GM12878 (cell line): ENCODE data around the gene SPATS2L. TPM values are rescaled to one million over a fixed set of nuclear protein-coding genes. Genes with fewer than 3 reads are reported as not detected.

ENCODE experiments used
- ATF7 ChIP-seq: fragments of 450-650 bp; IDR thresholded peaks from 2 replicates; pipeline ENCODE4 v1.6.1; 2016; ENCODE audit warnings: low read depth, mild to moderate bottlenecking
- CBX5 ChIP-seq: sonication (generic); IDR thresholded peaks from 2 replicates; pipeline ENCODE4 v1.6.1; 2016; ENCODE audit warnings: low read depth, moderate library complexity, mild to moderate bottlenecking, inconsistent platforms
- FOS ChIP-seq: IDR thresholded peaks from 3 replicates; pipeline ENCODE4 v1.6.1; 2011; ENCODE audit warnings: borderline replicate concordance; ENCODE audit not compliant: insufficient read length; ENCODE audit errors: extremely low read depth
- HDAC2 ChIP-seq: fragments of 200-600 bp; sonication (generic); IDR thresholded peaks from 2 replicates; pipeline ENCODE4 v1.6.1; 2017
- HDGF ChIP-seq: fragments of 450-650 bp; IDR thresholded peaks from 2 replicates; pipeline ENCODE4 v1.6.1; 2016; ENCODE audit warnings: antibody characterized with exemption
- IKZF1 ChIP-seq: fragments of 450-650 bp; conservative IDR thresholded peaks from 2 replicates; pipeline ENCODE4 v1.6.1; 2017; ENCODE audit warnings: antibody characterized with exemption, mild to moderate bottlenecking
- JUNB ChIP-seq: IDR thresholded peaks from 2 replicates; pipeline ENCODE4 v1.6.1; 2016; ENCODE audit warnings: antibody characterized with exemption, mild to moderate bottlenecking
- LARP7 ChIP-seq: fragments of 450-650 bp; IDR thresholded peaks from 2 replicates; pipeline ENCODE4 v1.6.1; 2017; ENCODE audit warnings: mild to moderate bottlenecking
- MAX ChIP-seq: IDR thresholded peaks from 2 replicates; pipeline ENCODE4 v1.6.1; 2012; ENCODE audit warnings: low read depth, low read length, improper control_type of control experiment
- MEF2B ChIP-seq: fragments of 450-650 bp; IDR thresholded peaks from 2 replicates; pipeline ENCODE4 v1.6.1; 2018; ENCODE audit warnings: mild to moderate bottlenecking, moderate library complexity; ENCODE audit not compliant: partially characterized antibody, poor library complexity, severe bottlenecking
- MLLT1 ChIP-seq: fragments of 450-650 bp; IDR thresholded peaks from 2 replicates; pipeline ENCODE4 v1.6.1; 2016; ENCODE audit warnings: mild to moderate bottlenecking
- NFYA ChIP-seq: IDR thresholded peaks from 2 replicates; pipeline ENCODE4 v1.6.1; 2011; ENCODE audit warnings: low read depth, mild to moderate bottlenecking, low read length, improper control_type of control experiment, borderline replicate concordance
- NR2C1 ChIP-seq: fragments of 450-650 bp; IDR thresholded peaks from 2 replicates; pipeline ENCODE4 v1.6.1; 2017; ENCODE audit warnings: antibody characterized with exemption, mild to moderate bottlenecking, moderate library complexity
- POLR2AphosphoS5 ChIP-seq: IDR thresholded peaks from 2 replicates; pipeline ENCODE4 v1.6.1; 2011; ENCODE audit warnings: mild to moderate bottlenecking, low read length, inconsistent platforms
- POU2F2 ChIP-seq: IDR thresholded peaks from 3 replicates; pipeline ENCODE4 v1.6.1; 2011; ENCODE audit warnings: low read depth, mild to moderate bottlenecking, low read length, borderline replicate concordance
- SIN3A ChIP-seq: IDR thresholded peaks from 2 replicates; pipeline ENCODE4 v1.6.1; 2012; ENCODE audit warnings: low read depth, low read length, improper control_type of control experiment
- TBL1XR1 ChIP-seq: IDR thresholded peaks from 2 replicates; pipeline ENCODE4 v1.6.1; 2012; ENCODE audit warnings: low read depth, low read length, improper control_type of control experiment
- YBX1 ChIP-seq: fragments of 450-650 bp; IDR thresholded peaks from 2 replicates; pipeline ENCODE4 v1.6.1; 2016; ENCODE audit warnings: antibody characterized with exemption
- ZBTB40 ChIP-seq: fragments of 450-650 bp; IDR thresholded peaks from 2 replicates; pipeline ENCODE4 v1.6.1; 2016; ENCODE audit warnings: mild to moderate bottlenecking, moderate library complexity, borderline replicate concordance
- polyA plus RNA-seq, 11 experiments: library from polyadenylated mRNA; depleted of rRNA in 4 of 11; unstranded in 6 of 11; stranded (reverse) in 5 of 11; fragments of >200 nt; fragmentation: Nextera tagmentation in 4 of 11; fragmentation: Illumina TruSeq in 1 of 11; extraction: Ambion mirVana in 4 of 11; extraction: Trizol in 1 of 11; gene quantifications; 1 replicate in 1 of 11; 2 replicates in 10 of 11; pipeline versions ENCODE4 v1.2.1 to v1.2.3, GENCODE V29; 2011 to 2016; ENCODE audit warnings: inconsistent platforms in 2 of 11, missing spikeins in 2 of 11, low read depth in 1 of 11
- total RNA-seq, 4 experiments: library from RNA; depleted of rRNA in 3 of 4; stranded (reverse); fragments of >200 nt in 3 of 4; fragmentation: Illumina TruSeq in 1 of 4; extraction: Trizol in 1 of 4; gene quantifications; 2 replicates each; pipeline versions ENCODE4 v1.2.1 to v1.2.3, GENCODE V29; 2013 to 2021
- TF ChIP-seq, protein P1 (sequence below): fragments of 450-650 bp; IDR thresholded peaks from 2 replicates; pipeline ENCODE4 v1.6.1; 2016; ENCODE audit warnings: mild to moderate bottlenecking

SPATS2L gene
- total and polyA plus RNA-seq, 10 of the 15 experiments (the other 5 are each of a cell fraction or from before 2014, with no cell fraction given): 5.2 to 30.0 (median 20.1) TPM

GRCh38 chr2:200509612-200510433 is 203.3 kb downstream of the SPATS2L start, which contains the start of gene KCTD18 (continued):
- TF ChIP-seq ZBTB40 (no peak), POLR2AphosphoS5 (peak; percentile 61; the same call in 1 of the 2 replicates), IKZF1 (peak; percentile 92), NFYA (no peak), POU2F2 (peak; percentile 69; the same call in 1 of the 3 replicates), NR2C1 (peak; percentile 55; the same call in 1 of the 2 replicates), TBL1XR1 (no peak), LARP7 (peak; percentile 90; the same call in 1 of the 2 replicates), ATF7 (no peak), HDGF (no peak), SIN3A (peak; percentile 9), YBX1 (no peak), MEF2B (peak; percentile 36), CBX5 (no peak), JUNB (no peak), FOS (no peak), MLLT1 (no peak), MAX (no peak; the same call in 1 of the 2 replicates), HDAC2 (no peak)
- TF ChIP-seq, protein P1, sequence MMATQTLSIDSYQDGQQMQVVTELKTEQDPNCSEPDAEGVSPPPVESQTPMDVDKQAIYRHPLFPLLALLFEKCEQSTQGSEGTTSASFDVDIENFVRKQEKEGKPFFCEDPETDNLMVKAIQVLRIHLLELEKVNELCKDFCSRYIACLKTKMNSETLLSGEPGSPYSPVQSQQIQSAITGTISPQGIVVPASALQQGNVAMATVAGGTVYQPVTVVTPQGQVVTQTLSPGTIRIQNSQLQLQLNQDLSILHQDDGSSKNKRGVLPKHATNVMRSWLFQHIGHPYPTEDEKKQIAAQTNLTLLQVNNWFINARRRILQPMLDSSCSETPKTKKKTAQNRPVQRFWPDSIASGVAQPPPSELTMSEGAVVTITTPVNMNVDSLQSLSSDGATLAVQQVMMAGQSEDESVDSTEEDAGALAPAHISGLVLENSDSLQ: 0 out of 2 replicates have a peak, but pooled peaks have one; percentile 26
